C1 segment of cervical spinal cord (tissue), 14 donors: ENCODE measurements around the gene TSHZ2.
A peak's percentile ranks its signal among the peaks of the same experiment; 100 is the strongest.

Experiments
- DNase-seq, 14 donors: peaks; one replicate each; lab custom pipeline; 2025; lab: John Stamatoyannopoulos, UW

Gene TSHZ2

DNA sequence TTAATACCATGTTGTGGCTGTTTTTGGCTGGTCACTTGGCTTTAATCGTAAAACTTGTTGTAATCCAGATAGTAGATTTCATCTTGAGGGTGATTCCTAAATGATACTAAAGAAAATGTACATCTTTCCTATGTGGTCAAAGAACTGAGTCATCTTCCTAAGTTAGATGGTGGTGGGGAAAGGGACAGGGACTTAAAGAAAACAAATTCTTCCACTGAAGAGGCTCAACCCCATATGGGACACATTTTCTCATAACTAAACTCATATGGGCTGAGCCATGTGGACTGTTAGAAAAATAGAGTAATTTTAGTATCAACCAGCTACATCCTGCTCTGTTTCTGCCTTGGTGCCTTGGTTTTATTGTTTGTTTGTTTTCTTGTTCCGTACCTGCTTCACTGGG, 155.8 kb downstream of the TSHZ2 start:
- DNase-seq, result no peak

DNA sequence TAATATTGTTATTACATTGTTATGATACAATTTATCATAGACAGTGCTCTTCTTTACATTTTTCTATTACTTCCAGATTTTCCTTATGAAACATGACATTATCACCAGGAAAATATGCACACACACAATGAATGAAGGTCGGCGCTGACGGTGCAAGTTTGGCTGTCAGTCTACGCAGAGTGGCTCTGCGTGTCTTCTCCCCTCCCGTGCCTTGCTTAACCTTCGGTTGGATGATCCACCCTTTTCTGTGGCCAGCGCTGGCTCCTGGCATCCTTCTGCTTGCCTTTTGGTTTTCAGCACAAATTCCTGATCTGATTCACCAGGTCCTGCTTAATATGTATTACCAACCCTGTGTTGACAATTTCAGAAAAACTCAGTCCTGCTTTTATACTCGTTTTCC, 157.4 kb downstream of the TSHZ2 start:
- DNase-seq, result peak in 1 of 14 donors; percentile 14

DNA sequence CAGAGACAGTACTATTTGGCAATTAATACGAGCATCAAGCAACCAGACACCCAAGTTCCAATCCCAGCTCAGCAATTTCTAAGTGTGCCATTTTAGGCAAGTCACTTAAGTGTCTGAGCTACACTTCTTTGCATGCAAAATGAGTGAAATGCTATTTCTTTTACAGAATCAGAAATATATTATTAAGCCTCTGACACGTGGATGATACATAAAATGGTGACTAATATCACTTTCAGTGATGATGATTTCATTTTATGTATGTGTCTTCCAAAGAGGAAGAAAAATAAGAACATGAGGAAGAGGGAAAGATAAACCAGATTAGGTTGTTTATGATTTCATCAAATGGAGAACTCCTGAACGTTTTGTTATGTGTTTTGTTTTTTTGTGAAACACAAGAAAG, 158.6 kb downstream of the TSHZ2 start:
- no peak for DNase-seq

GRCh38 chr20:53133125-53133524, 161.0 kb downstream of the TSHZ2 start:
- no peak for DNase-seq

DNA sequence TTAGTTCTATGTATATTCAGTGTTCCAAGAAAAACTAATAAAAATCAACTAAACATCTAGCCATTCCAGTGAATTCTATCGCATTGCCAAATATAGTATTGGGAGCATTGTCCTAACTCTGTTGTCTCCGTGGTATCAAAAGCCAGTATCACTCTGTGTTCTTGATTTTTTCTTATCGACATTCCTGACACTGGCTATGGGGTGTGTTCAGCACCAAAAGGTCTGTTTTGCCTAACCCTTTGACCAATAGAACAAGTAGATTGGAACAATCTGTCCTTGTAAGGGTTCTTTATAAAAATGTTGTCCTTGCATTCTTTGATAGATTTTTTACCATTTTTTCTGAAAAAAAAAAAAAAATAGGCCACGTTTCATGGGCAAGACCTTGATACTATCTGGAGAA, 161.5 kb downstream of the TSHZ2 start:
- no peak for DNase-seq

GRCh38 chr20:53136473-53136872, 164.3 kb downstream of the TSHZ2 start:
- DNase-seq, result no peak

GRCh38 chr20:53138454-53139262, 166.5 kb downstream of the TSHZ2 start:
- no peak for DNase-seq

- no peak for DNase-seq
These were observed 169.3 kb downstream of the TSHZ2 start for GRCh38 chr20:53141201-53142050.

- DNase-seq, result no peak
These were observed 170.3 kb downstream of the TSHZ2 start for GRCh38 chr20:53142225-53143127.

GRCh38 chr20:53146201-53146891, 174.2 kb downstream of the TSHZ2 start:
- DNase-seq, result no peak

GRCh38 chr20:53148771-53149147, 176.6 kb downstream of the TSHZ2 start:
- DNase-seq, result no peak

GRCh38 chr20:53149148-53149889, 177.2 kb downstream of the TSHZ2 start:
- no peak for DNase-seq

DNA sequence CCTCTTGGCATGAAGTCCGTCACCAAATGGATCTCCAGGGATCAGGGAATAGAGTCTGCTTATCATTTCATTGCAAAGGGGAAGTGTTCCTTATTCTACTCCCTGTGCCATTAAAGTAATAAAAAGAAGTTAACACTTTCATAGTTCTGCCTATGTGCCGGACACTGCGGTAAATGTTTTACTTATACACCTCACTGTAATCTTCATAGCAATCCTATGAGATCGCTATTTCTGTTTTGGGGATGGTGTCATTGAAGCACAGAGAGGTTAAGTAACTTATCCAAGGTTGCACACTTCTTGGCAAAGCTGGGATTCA, 177.7 kb downstream of the TSHZ2 start:
- no peak for DNase-seq

- no peak for DNase-seq
These were observed 178.4 kb downstream of the TSHZ2 start for GRCh38 chr20:53150532-53150931.

DNA sequence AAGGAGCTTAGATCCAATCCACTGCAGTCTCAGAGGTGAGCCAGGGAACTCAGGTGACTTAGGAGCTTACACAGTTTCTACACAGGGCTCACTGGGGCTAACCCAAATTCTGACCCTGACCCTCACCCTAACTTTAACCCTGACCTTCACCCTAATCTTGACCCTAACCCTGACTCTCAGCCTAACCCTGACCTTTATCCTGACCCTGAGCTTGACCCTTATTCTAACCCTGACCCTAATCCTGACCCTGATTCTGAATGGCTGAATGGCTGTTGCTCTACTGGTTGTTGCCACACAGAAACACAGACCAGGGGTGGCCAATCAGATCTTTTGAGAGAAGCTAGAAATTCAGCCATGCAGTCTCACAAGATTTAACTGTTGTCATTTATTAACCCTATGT, 180.1 kb downstream of the TSHZ2 start:
- no peak for DNase-seq

DNA sequence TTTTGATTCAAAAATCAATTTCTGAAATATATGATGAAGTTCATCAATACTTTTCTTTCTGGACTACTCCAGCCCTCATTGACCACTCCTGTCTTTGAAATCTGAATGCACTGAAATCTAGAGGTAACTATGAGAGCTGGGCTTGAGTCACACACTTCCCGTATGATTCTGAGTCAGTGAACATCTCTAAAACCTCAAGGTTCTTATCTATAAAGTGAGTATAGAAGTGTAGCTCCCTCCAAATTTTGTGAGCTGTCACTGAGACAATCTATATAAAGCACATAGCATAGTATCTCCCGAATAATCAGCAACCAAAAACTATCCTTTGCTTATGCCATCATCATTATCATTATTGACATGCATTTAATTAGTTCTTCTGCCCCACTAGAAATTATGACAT, 182.4 kb downstream of the TSHZ2 start:
- no peak for DNase-seq

- DNase-seq, result no peak
These were observed 185.6 kb downstream of the TSHZ2 start for GRCh38 chr20:53157443-53158408.

- DNase-seq, result no peak
These were observed 187.0 kb downstream of the TSHZ2 start for GRCh38 chr20:53159160-53159559.

GRCh38 chr20:53161073-53161472, 188.9 kb downstream of the TSHZ2 start:
- no peak for DNase-seq

GRCh38 chr20:53161473-53161872, 189.3 kb downstream of the TSHZ2 start:
- no peak for DNase-seq
